ENCODE results near the gene MBNL2.

Gene MBNL2

GRCh38 chr13:97211300-97211699 is 10.8 kb upstream of the MBNL2 start:
- TF ChIP-seq CTCF (conservative IDR thresholded peaks at IDR 0.05; ENCODE audit: low read depth, low read length), result no peak
- H3K4me2 ChIP-seq, result no peak overlapping the region
- no peak overlapping the region for H3K4me3 ChIP-seq (IDR thresholded peaks at IDR 0.05; ENCODE audit: insufficient read depth, low read depth, low read length)
- H3K9ac ChIP-seq, result no peak overlapping the region
- no peaks in the 10 kb centered on the region for H3K27me3 ChIP-seq (ENCODE audit: insufficient read depth, low read depth)
- H3K36me3 ChIP-seq (ENCODE audit: insufficient read depth), result no peaks in the 10 kb centered on the region
- H4K20me1 ChIP-seq (ENCODE audit: insufficient read depth), result no peaks in the 10 kb centered on the region
- no peak overlapping the region for H3K27ac ChIP-seq
- H3K4me1 ChIP-seq (ENCODE audit: low read depth, poor library complexity, severe bottlenecking), result no peaks in the 10 kb centered on the region
- no peak overlapping the region for H2AFZ ChIP-seq (ENCODE audit: low read depth)
- H3K79me2 ChIP-seq (ENCODE audit: insufficient read depth, low read depth), result no peaks in the 10 kb centered on the region

- H3K4me1 ChIP-seq (ENCODE audit: low read depth, poor library complexity, severe bottlenecking), result no peaks in the 10 kb centered on the region
- TF ChIP-seq CTCF (conservative IDR thresholded peaks at IDR 0.05; ENCODE audit: low read depth, low read length), result no peak
- no peak overlapping the region for H2AFZ ChIP-seq (ENCODE audit: low read depth)
- H4K20me1 ChIP-seq (ENCODE audit: insufficient read depth), result no peaks in the 10 kb centered on the region
- no peak overlapping the region for H3K4me3 ChIP-seq (IDR thresholded peaks at IDR 0.05; ENCODE audit: insufficient read depth, low read depth, low read length)
- no peaks in the 10 kb centered on the region for H3K36me3 ChIP-seq (ENCODE audit: insufficient read depth)
- H3K27ac ChIP-seq, result no peak overlapping the region
- H3K9ac ChIP-seq, result no peak overlapping the region
- no peaks in the 10 kb centered on the region for H3K79me2 ChIP-seq (ENCODE audit: insufficient read depth, low read depth)
- no peak overlapping the region for H3K4me2 ChIP-seq
- H3K27me3 ChIP-seq (ENCODE audit: insufficient read depth, low read depth), result no peaks in the 10 kb centered on the region
Measured at GRCh38 chr13:97212004-97212403, 10.1 kb upstream of the MBNL2 start.

GRCh38 chr13:97212601-97213040 is 9.5 kb upstream of the MBNL2 start:
- no peak overlapping the region for H3K27ac ChIP-seq
- no peaks in the 10 kb centered on the region for H4K20me1 ChIP-seq (ENCODE audit: insufficient read depth)
- no peak overlapping the region for H3K4me3 ChIP-seq (IDR thresholded peaks at IDR 0.05; ENCODE audit: insufficient read depth, low read depth, low read length)
- no peaks in the 10 kb centered on the region for H3K36me3 ChIP-seq (ENCODE audit: insufficient read depth)
- H3K27me3 ChIP-seq (ENCODE audit: insufficient read depth, low read depth), result no peaks in the 10 kb centered on the region
- no peak overlapping the region for H3K9ac ChIP-seq
- no peak overlapping the region for H2AFZ ChIP-seq (ENCODE audit: low read depth)
- no peak overlapping the region for H3K4me2 ChIP-seq
- H3K79me2 ChIP-seq (ENCODE audit: insufficient read depth, low read depth), result no peaks in the 10 kb centered on the region
- no peak for TF ChIP-seq CTCF (conservative IDR thresholded peaks at IDR 0.05; ENCODE audit: low read depth, low read length)
- no peaks in the 10 kb centered on the region for H3K4me1 ChIP-seq (ENCODE audit: low read depth, poor library complexity, severe bottlenecking)

GRCh38 chr13:97214921-97215320 is 7.2 kb upstream of the MBNL2 start:
- no peak for TF ChIP-seq CTCF (conservative IDR thresholded peaks at IDR 0.05; ENCODE audit: low read depth, low read length)
- Histone ChIP-seq H3K9ac (no peak overlapping the region), H3K4me1 (ENCODE audit: low read depth, poor library complexity, severe bottlenecking) (no peaks in the 10 kb centered on the region), H3K4me3 (IDR thresholded peaks at IDR 0.05; ENCODE audit: insufficient read depth, low read depth, low read length) (no peak overlapping the region), H3K79me2 (ENCODE audit: insufficient read depth, low read depth) (no peaks in the 10 kb centered on the region), H3K27ac (no peak overlapping the region), H3K4me2 (no peak overlapping the region), H3K36me3 (ENCODE audit: insufficient read depth) (no peaks in the 10 kb centered on the region), H4K20me1 (ENCODE audit: insufficient read depth) (no peaks in the 10 kb centered on the region), H2AFZ (ENCODE audit: low read depth) (no peak overlapping the region), H3K27me3 (ENCODE audit: insufficient read depth, low read depth) (no peaks in the 10 kb centered on the region)

All from KMS-11 (cell line).